DMS79 (cell line): Measurements from ENCODE around the gene DUS3L.

ENCODE experiments used
- DNase-seq: peaks from one replicate; lab custom pipeline; 2025; lab: John Stamatoyannopoulos, UW

Gene DUS3L

DNA sequence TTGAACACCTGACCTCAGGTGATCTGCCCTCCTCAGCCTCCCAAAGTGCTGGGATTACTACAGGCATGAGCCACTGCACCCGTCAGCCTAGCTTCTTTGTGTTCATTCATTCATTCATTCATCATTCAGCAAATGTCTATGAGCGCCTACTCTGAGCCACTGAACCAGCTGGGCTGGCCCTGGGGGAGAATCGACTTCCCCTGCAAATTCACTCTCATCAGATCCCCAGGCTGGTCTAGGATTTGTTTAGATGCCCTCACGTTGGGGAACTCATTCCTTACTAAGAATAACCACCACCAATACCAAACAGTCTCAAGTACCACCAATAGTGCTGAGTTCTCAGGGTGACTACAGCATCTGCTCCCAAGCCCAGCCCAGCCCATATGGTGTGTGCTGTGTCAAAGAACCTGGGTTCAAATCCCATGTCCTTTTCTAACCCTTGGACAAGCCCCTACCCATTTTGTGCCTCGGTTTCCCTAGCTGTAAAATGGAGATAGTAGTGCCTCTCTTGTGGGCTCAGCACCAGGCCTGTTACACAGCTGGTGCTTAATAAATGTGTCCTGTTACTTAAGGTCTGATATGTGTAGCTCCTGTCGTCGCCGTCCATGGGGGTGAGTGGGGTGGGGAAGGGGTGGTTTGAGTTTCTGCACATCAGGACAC lies 30.7 kb upstream of the DUS3L start:
- no peak for DNase-seq

GRCh38 chr19:5820785-5821184 lies 29.8 kb upstream of the DUS3L start:
- no peak for DNase-seq

DNA sequence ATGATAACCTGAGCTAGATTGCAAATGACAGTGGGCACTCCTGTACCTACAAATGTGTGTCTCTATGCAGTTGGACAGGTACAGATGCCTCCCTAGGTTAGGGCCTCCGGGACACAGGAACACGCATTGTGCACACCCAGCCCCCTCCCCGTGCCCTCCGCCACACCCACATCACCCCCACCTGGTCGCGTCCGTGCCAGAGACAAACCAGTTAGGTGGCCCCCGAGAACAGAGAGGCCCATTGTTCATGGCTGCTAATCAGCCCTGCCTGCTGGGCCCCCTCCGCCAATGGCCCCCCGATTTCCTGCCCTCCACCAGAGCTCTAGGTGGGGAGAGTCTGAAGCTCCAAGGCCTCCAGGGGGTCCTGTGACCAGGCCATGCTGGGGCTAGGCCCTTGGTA lies 27.6 kb upstream of the DUS3L start:
- no peak for DNase-seq

- DNase-seq = no peak
Observed at GRCh38 chr19:5817218-5817617, 26.3 kb upstream of the DUS3L start.

DNA sequence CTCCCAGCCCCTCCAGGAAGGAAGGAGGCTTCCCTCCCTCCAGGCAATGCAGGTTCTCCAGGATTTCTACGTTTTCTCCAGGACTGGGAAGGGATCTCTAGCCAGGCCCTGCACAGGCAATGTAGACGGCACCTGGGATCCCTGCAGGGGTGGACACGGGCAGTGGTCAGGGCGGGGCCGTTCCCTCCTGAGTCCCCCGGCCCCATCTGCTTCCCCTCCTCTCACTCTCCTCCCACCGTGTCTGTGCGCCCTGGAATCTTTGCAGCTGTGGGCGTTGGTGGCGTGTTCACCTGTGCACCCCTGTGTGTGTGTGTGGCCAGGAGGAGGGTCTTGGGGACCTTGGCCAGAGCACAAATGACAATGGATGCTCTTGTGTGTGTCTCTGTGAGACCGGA lies 23.9 kb upstream of the DUS3L start:
- no peak for DNase-seq

DNA sequence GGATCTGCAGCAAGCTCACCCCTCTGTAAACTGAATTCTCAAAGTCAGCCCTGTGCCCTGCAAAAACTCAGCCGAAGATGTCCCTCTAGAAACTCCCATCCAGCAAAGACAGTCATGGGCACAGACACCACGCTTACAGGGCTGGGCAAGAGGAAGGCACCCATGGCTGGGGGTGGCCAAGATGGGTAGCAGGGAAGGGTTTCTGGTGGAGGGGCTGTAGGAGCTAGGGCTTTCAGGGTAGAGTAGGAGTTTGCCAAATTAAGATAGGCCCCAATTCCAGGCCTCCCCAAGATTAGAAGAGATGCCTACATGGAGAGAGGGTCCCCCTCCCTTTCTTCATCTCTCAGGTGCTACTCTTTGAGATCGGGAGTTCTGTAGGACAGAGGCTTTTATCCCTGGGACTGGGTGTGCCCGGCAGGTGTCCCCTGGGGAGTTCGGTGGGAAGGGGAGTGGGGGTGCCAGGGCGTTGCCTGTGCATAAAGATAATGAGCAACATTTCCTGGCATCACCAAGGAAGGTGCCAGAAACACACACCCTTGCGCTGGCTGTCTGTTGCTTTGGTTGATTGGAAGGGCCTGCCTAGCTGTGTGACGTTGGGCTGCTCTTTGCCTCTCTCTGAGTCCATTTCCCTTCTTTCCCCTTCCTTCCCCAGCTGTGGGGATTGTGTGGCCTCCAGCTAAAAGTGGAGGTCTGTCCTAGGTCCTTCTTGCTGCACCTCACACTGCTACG lies 23.3 kb upstream of the DUS3L start:
- no peak for DNase-seq

GRCh38 chr19:5811117-5811516 lies 20.2 kb upstream of the DUS3L start:
- no peak for DNase-seq

- no peak for DNase-seq
Observed at GRCh38 chr19:5809469-5809868, 18.5 kb upstream of the DUS3L start.

DNA sequence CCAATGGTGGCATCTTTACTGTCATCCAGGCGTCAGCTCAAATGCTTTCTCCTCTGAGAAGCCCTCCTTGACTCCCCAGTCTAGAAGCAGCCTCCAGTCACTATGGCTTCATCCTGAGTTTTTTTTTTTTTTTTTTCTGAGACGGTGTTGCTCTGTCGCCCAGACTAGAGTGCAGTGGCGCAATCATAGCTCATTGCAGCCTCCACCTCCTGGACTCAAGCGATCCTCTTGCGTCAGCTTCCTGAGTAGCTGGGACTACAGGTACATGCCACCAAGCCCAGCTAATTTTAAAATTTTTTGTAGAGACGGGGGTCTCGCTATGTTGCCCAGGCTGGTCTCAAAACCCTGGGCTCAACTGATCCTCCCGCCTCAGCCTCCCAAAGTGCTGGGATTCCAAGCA lies 18.1 kb upstream of the DUS3L start:
- no peak for DNase-seq

GRCh38 chr19:5808120-5808816 lies 17.3 kb upstream of the DUS3L start:
- DNase-seq = no peak

- no peak for DNase-seq
Observed at GRCh38 chr19:5806905-5807304, 15.9 kb upstream of the DUS3L start.

DNA sequence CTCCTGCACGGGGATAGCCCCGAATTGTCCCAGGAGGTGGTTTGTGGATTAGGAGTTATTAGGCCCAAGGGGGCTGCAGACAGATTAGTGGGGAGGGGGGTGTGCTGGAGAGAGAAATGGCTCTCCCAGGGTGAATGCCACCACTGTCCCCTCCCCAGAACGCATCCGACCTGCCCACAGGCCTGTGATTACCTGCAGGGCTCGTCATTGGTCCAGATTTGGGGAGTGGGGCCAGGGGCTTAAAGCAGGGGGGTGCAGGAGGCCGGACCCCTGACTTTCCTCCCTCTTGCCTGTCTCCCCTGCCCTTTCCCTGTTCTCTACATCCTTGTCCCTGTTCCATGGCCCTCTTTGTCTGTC lies 15.1 kb upstream of the DUS3L start:
- DNase-seq = no peak

DNA sequence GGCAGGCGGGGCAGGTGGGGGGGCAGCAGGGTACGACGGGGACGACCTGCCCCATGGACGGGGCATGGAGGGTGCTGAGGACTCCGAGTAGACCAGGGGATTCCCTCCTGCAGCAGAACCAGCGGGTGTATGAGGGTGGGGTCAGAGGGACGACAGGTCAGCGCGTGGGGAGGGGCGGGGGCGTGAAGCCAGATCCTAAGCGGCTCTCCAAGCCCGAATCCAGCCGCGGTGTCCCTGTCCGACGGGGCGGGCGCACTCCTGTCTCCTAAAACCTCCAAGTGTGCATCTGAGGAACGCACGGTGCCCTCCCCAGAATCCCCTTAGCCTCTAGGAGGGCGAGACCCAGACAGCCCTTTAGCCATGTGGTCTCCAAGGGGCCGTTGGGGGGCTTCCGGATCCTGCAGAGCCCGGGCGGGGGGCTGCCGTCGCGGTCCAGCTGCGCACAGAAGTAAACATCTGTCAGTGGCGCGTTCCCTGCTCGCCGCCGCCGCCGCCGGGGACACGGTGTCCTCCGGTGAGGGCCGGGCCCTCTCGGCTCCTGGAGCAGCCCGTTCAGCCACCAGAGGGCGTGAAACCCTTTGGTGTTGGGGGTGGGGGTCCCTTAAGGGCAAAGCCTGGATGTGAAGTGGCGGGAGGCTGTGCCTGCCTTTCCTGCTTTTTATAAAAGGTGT lies 14.6 kb upstream of the DUS3L start:
- peak; percentile 69 for DNase-seq

- DNase-seq = peak; percentile 46
Observed at GRCh38 chr19:5804516-5805461, 13.8 kb upstream of the DUS3L start, which contains the start of gene NRTN. Gene NRTN (plus strand): TSS chr19:5805067. CDS start chr19:5824166, 19,099 bp downstream.

DNA sequence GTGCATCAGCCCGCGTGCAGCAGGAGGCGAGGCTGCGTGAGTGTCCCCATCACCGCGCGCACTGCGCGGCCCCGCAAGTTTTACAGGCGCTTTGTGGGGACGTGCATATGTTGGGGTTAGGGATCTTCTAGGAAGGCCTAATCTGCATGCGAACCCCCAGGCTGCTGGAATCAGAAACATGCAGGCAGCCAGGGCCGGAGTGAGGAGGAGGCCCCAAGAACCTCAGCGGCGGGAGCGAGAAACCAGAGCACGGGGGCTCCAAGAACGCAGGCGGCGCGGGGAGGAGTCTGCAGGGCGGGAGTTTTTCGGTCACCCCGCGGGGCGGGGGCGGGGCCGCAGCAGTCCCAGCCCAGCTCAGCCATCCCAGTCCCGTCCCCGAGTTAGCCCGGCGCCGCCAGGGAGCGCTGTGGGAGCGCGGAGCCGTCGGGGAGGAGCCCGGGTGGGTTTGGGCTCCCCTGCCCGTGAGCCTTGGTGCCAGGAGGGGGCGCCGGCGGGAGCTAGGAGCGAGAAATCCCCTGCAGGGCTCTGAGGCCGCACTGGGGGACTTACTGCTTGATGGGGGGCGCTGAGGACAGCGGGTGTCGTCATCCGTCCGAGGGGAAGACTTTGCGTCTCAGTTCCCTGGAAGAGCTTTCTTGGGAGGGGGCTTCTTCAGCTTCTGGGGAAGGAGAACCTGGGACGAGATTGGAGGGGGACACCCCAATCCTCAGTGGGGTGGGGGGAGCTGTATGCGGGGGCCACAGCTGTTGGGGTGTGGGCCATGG lies 13.0 kb upstream of the DUS3L start:
- DNase-seq = peak; percentile 77

- DNase-seq = no peak
Observed at GRCh38 chr19:5803441-5803751, 12.4 kb upstream of the DUS3L start.

GRCh38 chr19:5801796-5802619 lies 11.0 kb upstream of the DUS3L start:
- peak; percentile 23 for DNase-seq

GRCh38 chr19:5800361-5801270 lies 9.7 kb upstream of the DUS3L start:
- DNase-seq = no peak
